Heart left ventricle (tissue), 16 donors: ENCODE data around the gene NELFCD. TPM values are rescaled to one million over a fixed set of nuclear protein-coding genes. Genes with fewer than 3 reads are reported as not detected.
A peak's percentile ranks its signal among the peaks of the same experiment; 100 is the strongest.
"Not testable (repeated sequence)": the region's sequence is repeated elsewhere in the genome, so short reads cannot be mapped to it uniquely, and the experiment has no call there.

Experiments used
- ATAC-seq, 4 donors: fragments of 200-7000 bp; cut with Tn5 transposase; one replicate each; pipeline ENCODE4 v1.9.1; 2020 to 2022; ENCODE audit warnings: moderate library complexity in 4 of 4, mild to moderate bottlenecking in 3 of 4, moderate number of reproducible peaks in 1 of 4
- DNase-seq, 5 donors: peaks; one replicate each; pipeline ENCODE4 v3.0.0-alpha.2; 2020
- H3K27ac ChIP-seq, 12 donors: fragments of 200-600 bp; sonication (generic) in 4 of 12; one replicate each; pipeline versions ENCODE4 v1.5.0 to v1.8.0; 2016 to 2022; ENCODE audit warnings: mild to moderate bottlenecking in 2 of 12
- H3K27me3 ChIP-seq, 9 donors: fragments of 200-600 bp; sonication (generic) in 2 of 9; one replicate each; pipeline versions ENCODE4 v1.5.1 to v1.8.0; 2016 to 2022; ENCODE audit warnings: mild to moderate bottlenecking in 3 of 9
- H3K36me3 ChIP-seq, 9 donors: fragments of 200-600 bp; sonication (generic) in 2 of 9; one replicate each; pipeline versions ENCODE4 v1.5.0 to v1.8.0; 2018 to 2022; ENCODE audit warnings: mild to moderate bottlenecking in 2 of 9
- H3K4me1 ChIP-seq, 12 donors: fragments of 200-600 bp; sonication (generic) in 4 of 12; one replicate each; pipeline versions ENCODE4 v1.5.0 to v1.8.0; 2016 to 2022; ENCODE audit warnings: mild to moderate bottlenecking in 3 of 12
- H3K4me3 ChIP-seq, 12 donors: fragments of 200-600 bp; sonication (generic) in 4 of 12; one replicate each; pipeline versions ENCODE4 v1.5.0 to v1.8.0; 2017 to 2022; ENCODE audit warnings: mild to moderate bottlenecking in 9 of 12, moderate library complexity in 4 of 12
- H3K9me3 ChIP-seq, 12 donors: fragments of 200-600 bp; sonication (generic) in 4 of 12; one replicate each; pipeline versions ENCODE4 v1.5.0 to v1.8.0; 2016 to 2022; ENCODE audit warnings: mild to moderate bottlenecking in 1 of 12
- CTCF ChIP-seq, 12 donors: fragments of 200-600 bp; sonication (generic) in 4 of 12; IDR thresholded peaks; one replicate each; pipeline versions ENCODE4 v1.5.0 to v1.8.0; 2018 to 2022; ENCODE audit warnings: antibody characterized with exemption in 12 of 12, mild to moderate bottlenecking in 5 of 12
- POLR2A ChIP-seq, 2 donors: fragments of 450-650 bp; IDR thresholded peaks; one replicate each; pipeline ENCODE4 v1.6.1; 2017; ENCODE audit warnings: antibody characterized with exemption in 2 of 2, mild to moderate bottlenecking in 2 of 2, moderate library complexity in 2 of 2
- WGBS, 4 donors: extraction: QIAGEN DNeasy Blood & Tissue Kit in 2 of 4; methylation state at CpG; one replicate each; pipeline versions ENCODE4 v1.1.5 to v1.1.7; 2013 to 2018; 5-methylcytosine and 5-hydroxymethylcytosine counted together
- intact Hi-C, 10 donors: fragments of 100-400 bp; cut with DNase I; formaldehyde crosslinking; loops; one replicate each; pipeline versions ENCODE4 v1.11.1 to v1.14.2; 2022
- polyA plus RNA-seq, 2 donors: library from polyadenylated mRNA; stranded (reverse); fragments of 200-250 nt; gene quantifications; one replicate each; pipeline ENCODE4 v1.2.3, GENCODE V29; 2013
- total RNA-seq, 9 donors: library from RNA; depleted of rRNA in 2 of 9; stranded (reverse); fragments of >200 nt in 2 of 9; fragmentation: NEBNext Ultra II Directional in 3 of 9; extraction: Animal tissue kit (Norgen Biotek cat#: 25700) in 3 of 9; gene quantifications; one replicate each; pipeline versions ENCODE4 v1.1.0 to v1.2.4, GENCODE V29; 2016 to 2023
- donor health status: ischemic (EF 13 %, LVEDD 7.1; RV severe dilation, severe dysfunction).
- donor health status: healthy with polysubstance abuse.
- donor health status: DM: no; HTN: yes; CAD: no.
- donor health status: DM: no; HTN: no; CAD: no.
- donor health status: ischemic (EF 25% LVEDD 6.9; RV normal size, moderate dysfunction).
- donor health status: ischemic (EF 25% LVEDD 5.7; RV mildly dilated, moderate dysfunction).
- donor health status: healthy.
- donor health status: DM: yes; HTN: yes; CAD: no.
- donor health status: ischemic (EF 35%, LVEDD 5.7; RV mildly dilated, moderate dysfunction).
- donor health status: nonischemic (EF 11% LVEDD 7.7; RV severe dilation, severe dysfunction).
- donor health status: DM: yes; HTN: yes; CAD: no.
- donor health status: PGD.
- donor health status: ischemic (EF 29% LVEDD 5.4; RV normal size, mild dysfunction).
- donor health status: nonischemic (EF 23%, LVEDD 6.1; RV moderate dilation, normal function).

NELFCD gene
- total and polyA plus RNA-seq, 11 donors = 21.7 to 43.8 (median 26.5) TPM

GRCh38 chr20:58959652-58960051 is 21.4 kb upstream of the NELFCD start:
- H3K4me1 ChIP-seq = no peaks in the 10 kb centered on the region
- peaks cover 0 to 9% (median 0%) of the 10 kb centered on the region in 12 donors for H3K9me3 ChIP-seq
- no peak overlapping the region for H3K27ac ChIP-seq
- intact Hi-C loops = no loop called here
- TF ChIP-seq POLR2A (IDR thresholded peaks at IDR 0.05) = no peak
- TF ChIP-seq CTCF (IDR thresholded peaks at IDR 0.05) = no peak
- no peaks in the 10 kb centered on the region for H3K36me3 ChIP-seq
- 65 to 79% (median 73%) methylated on average over 6 of the region's 6 CpGs for WGBS, 4 donors
- H3K27me3 ChIP-seq = no peaks in the 10 kb centered on the region
- DNase-seq (no peak), ATAC-seq (no peak)
- H3K4me3 ChIP-seq = no peak overlapping the region

GRCh38 chr20:58963060-58963584 is 17.9 kb upstream of the NELFCD start:
- Histone ChIP-seq H3K27ac (peak overlapping the region in 1 of 12 donors; percentile 38), H3K27me3 (no peaks in the 10 kb centered on the region), H3K4me3 (no peak overlapping the region), H3K4me1 (no peaks in the 10 kb centered on the region), H3K36me3 (no peaks in the 10 kb centered on the region), H3K9me3 (peaks cover 0 to 9% (median 0%) of the 10 kb centered on the region in 12 donors)
- WGBS, 4 donors = 58 to 63% (median 59%) methylated on average over 8 of the region's 8 CpGs
- DNase-seq (no peak), ATAC-seq (no peak)
- intact Hi-C loops = no loop called here
- TF ChIP-seq POLR2A (IDR thresholded peaks at IDR 0.05) (no peak), CTCF (IDR thresholded peaks at IDR 0.05) (no peak)

DNA sequence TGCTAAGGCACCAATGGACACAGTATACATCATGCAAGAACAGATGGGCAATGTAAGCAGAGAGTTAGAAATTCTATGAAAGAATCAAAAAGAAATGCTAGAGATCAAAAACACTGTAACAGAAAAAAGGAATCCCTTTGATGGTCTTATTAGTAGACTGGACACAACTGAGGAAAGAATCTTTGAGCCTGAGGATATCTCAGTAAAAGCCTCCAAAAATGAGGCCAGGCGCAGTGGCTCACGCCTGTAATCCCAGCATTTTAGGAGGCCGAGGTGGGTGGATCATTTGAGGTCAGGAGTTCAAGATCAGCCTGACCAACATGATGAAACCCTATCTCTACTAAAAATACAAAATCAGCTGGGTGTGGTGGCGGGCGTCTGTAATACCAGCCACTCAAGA is 17.1 kb upstream of the NELFCD start:
- H3K4me3 ChIP-seq, H3K36me3 ChIP-seq, intact Hi-C loops, ATAC-seq, H3K27me3 ChIP-seq, DNase-seq, H3K4me1 ChIP-seq: not testable (repeated sequence)
- Histone ChIP-seq H3K9me3 (peaks cover 0 to 10% (median 0%) of the 10 kb centered on the region in 12 donors), H3K27ac (peak overlapping the region in 1 of 12 donors; percentile 38)
- 85 to 92% (median 88%) methylated on average over 5 of the region's 5 CpGs for WGBS, 4 donors

- ATAC-seq (no peak), DNase-seq (no peak)
- TF ChIP-seq POLR2A (IDR thresholded peaks at IDR 0.05) = no peak
- no peak for TF ChIP-seq CTCF (IDR thresholded peaks at IDR 0.05)
- no peak overlapping the region for H3K4me3 ChIP-seq
- no peaks in the 10 kb centered on the region for H3K4me1 ChIP-seq
- WGBS, 4 donors = 71 to 83% (median 74%) methylated on average over 14 of the region's 14 CpGs
- intact Hi-C loops = no loop called here
- H3K27me3 ChIP-seq = no peaks in the 10 kb centered on the region
- peaks cover 0 to 20% (median 3%) of the 10 kb centered on the region in 12 donors for H3K9me3 ChIP-seq
- H3K27ac ChIP-seq = no peak overlapping the region
- H3K36me3 ChIP-seq = no peaks in the 10 kb centered on the region
Measured at GRCh38 chr20:58965270-58966064, 15.6 kb upstream of the NELFCD start.
